ENCODE measurements around the gene TERC.

The TERC gene

GRCh38 chr3:169790219-169790618 is 25.4 kb upstream of the TERC start:
- Histone ChIP-seq H3K27me3 (ENCODE audit: insufficient read depth, low read length) (no peaks in the 10 kb centered on the region), H3K4me3 (ENCODE audit: low read length) (no peak overlapping the region), H3K4me1 (ENCODE audit: insufficient read depth, low read length) (no peaks in the 10 kb centered on the region; the same call in 1 of the 2 replicates), H3K27ac (ENCODE audit: low read depth, low read length) (no peak overlapping the region), H3K9me3 (ENCODE audit: insufficient read depth, low read depth, low read length) (no peaks in the 10 kb centered on the region), H3K36me3 (ENCODE audit: insufficient read depth, low read length) (peaks cover 59% of the 10 kb centered on the region), H3K9ac (ENCODE audit: low read depth, low read length) (no peak overlapping the region)

- Histone ChIP-seq H3K4me1 (ENCODE audit: insufficient read depth, low read length) (no peaks in the 10 kb centered on the region; the same call in 1 of the 2 replicates), H3K36me3 (ENCODE audit: insufficient read depth, low read length) (peaks cover 83% of the 10 kb centered on the region), H3K27me3 (ENCODE audit: insufficient read depth, low read length) (no peaks in the 10 kb centered on the region), H3K9me3 (ENCODE audit: insufficient read depth, low read depth, low read length) (no peaks in the 10 kb centered on the region), H3K27ac (ENCODE audit: low read depth, low read length) (no peak overlapping the region), H3K4me3 (ENCODE audit: low read length) (no peak overlapping the region), H3K9ac (ENCODE audit: low read depth, low read length) (no peak overlapping the region)
- no CpG with 5 or more reads among the region's 1 CpG for WGBS
Measured at GRCh38 chr3:169787791-169788190, 22.9 kb upstream of the TERC start.

DNA sequence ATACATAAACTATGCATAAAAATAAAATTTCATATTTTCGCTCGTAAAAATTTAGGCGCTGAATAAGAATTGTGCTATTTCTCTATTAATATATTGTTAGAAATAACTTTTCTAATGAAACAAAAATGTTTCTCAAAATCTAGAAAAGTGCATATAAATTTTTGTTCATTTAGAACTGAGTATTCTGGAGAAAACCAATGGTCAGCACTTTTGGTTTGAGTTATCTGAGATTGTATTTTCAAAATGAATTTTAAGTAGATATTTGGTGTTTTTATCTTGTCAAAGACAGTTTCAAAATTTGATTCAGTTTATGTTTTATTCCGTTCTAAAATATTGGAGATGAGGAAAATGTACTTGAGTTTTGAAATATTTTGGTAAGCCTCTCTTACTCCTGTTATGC is 22.3 kb upstream of the TERC start:
- no peak overlapping the region for H3K9ac ChIP-seq (ENCODE audit: low read depth, low read length)
- 95% methylated on average over 1 of the region's 4 CpGs for WGBS
- no peak overlapping the region for H3K27ac ChIP-seq (ENCODE audit: low read depth, low read length)
- no peaks in the 10 kb centered on the region; the same call in 1 of the 2 replicates for H3K4me1 ChIP-seq (ENCODE audit: insufficient read depth, low read length)
- H3K27me3 ChIP-seq (ENCODE audit: insufficient read depth, low read length): no peaks in the 10 kb centered on the region
- no peaks in the 10 kb centered on the region for H3K9me3 ChIP-seq (ENCODE audit: insufficient read depth, low read depth, low read length)
- H3K4me3 ChIP-seq (ENCODE audit: low read length): no peak overlapping the region
- H3K36me3 ChIP-seq (ENCODE audit: insufficient read depth, low read length): peaks cover 85% of the 10 kb centered on the region

DNA sequence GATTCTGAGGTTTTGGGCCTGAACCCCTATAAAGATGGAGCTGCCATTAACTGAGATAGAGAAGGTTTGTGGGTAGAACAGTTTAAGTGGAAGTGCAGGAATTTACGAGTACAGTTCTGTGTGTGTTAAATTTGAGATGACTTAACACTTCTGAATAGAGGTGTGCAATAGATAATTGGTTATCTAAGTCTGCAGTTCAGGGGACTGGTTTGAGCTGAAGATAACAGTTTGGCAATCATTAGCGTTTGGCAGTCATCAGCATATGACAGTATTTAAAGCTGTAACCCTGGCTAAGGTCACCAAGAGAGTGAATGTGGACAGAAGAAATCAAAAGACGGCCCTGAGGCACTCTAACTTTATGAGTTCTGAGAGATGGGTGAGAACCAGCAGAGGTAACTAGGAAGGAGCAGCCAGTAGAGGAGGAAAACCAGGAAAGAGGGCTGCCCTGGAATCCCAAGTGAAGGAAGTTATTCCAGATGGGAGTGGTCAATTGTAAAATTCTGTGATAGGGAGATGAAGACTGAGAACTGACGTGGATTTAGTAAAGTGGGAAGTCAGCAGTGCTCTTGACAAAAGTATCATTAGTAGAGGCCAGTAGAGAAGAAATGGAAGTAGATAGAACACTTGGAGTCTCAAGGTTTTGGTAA is 16.5 kb upstream of the TERC start:
- Histone ChIP-seq H3K27ac (ENCODE audit: low read depth, low read length) (no peak overlapping the region), H3K9ac (ENCODE audit: low read depth, low read length) (no peak overlapping the region), H3K36me3 (ENCODE audit: insufficient read depth, low read length) (peaks cover 97% of the 10 kb centered on the region), H3K4me1 (ENCODE audit: insufficient read depth, low read length) (peaks cover under 1% of the 10 kb centered on the region; the same call in 1 of the 2 replicates), H3K9me3 (ENCODE audit: insufficient read depth, low read depth, low read length) (no peaks in the 10 kb centered on the region), H3K27me3 (ENCODE audit: insufficient read depth, low read length) (no peaks in the 10 kb centered on the region), H3K4me3 (ENCODE audit: low read length) (no peak overlapping the region)
- 91% methylated on average over 4 of the region's 4 CpGs for WGBS

DNA sequence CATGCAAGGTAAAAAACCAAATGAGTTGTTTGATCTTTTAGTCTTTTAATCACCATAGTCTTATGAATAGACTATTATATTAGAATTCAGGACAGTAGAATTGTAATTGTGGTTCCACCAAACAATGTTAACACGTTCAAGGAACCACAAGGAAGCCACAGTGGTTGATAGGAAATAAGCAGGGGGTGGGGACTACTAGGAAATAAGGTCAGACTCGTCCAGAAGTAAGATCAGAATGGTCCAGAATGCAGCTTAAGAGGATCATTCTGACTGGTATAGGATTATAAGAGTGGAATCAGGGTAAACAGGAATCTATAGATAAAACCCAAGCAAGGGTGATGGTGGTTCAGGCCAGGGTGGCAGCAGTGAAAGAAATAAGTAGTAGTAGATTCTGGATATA is 15.9 kb upstream of the TERC start:
- peaks cover 7% of the 10 kb centered on the region; the same call in 1 of the 2 replicates for H3K4me1 ChIP-seq (ENCODE audit: insufficient read depth, low read length)
- H3K36me3 ChIP-seq (ENCODE audit: insufficient read depth, low read length): peaks cover 97% of the 10 kb centered on the region

DNA sequence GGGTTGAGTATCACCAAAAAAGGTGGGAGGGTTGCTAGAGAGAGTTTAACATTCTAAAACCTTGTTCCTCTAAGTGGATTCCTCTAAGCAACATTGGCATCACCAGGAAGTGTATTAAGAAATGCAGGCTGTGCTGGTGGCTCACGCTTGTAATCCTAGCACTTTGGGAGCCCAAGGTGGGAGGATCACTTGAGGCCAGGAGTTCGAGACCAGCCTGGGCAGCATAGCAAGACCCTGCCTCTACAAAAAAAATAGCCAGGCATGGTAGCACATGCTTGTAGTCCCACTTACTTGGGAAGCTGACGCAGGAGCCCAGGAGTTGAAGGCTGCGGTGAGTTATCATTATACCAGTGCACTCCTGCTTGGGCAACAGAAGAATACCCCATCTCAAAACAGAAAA is 13.0 kb upstream of the TERC start:
- 71% methylated on average over 4 of the region's 4 CpGs for WGBS
- H3K27me3 ChIP-seq (ENCODE audit: insufficient read depth, low read length): no peaks in the 10 kb centered on the region
- H3K4me1 ChIP-seq (ENCODE audit: insufficient read depth, low read length): peaks cover 21% of the 10 kb centered on the region
- H3K4me3 ChIP-seq (ENCODE audit: low read length): no peak overlapping the region
- H3K27ac ChIP-seq (ENCODE audit: low read depth, low read length): no peak overlapping the region
- H3K9ac ChIP-seq (ENCODE audit: low read depth, low read length): no peak overlapping the region
- no peaks in the 10 kb centered on the region for H3K9me3 ChIP-seq (ENCODE audit: insufficient read depth, low read depth, low read length)
- peaks cover 85% of the 10 kb centered on the region for H3K36me3 ChIP-seq (ENCODE audit: insufficient read depth, low read length)

More for the DNA sequence above, 15.9 kb upstream of the TERC start:
- no peaks in the 10 kb centered on the region for H3K27me3 ChIP-seq (ENCODE audit: insufficient read depth, low read length)
- H3K4me3 ChIP-seq (ENCODE audit: low read length): no peak overlapping the region
- no peaks in the 10 kb centered on the region for H3K9me3 ChIP-seq (ENCODE audit: insufficient read depth, low read depth, low read length)
- 90% methylated on average over 2 of the region's 2 CpGs for WGBS
- no peak overlapping the region for H3K27ac ChIP-seq (ENCODE audit: low read depth, low read length)
- H3K9ac ChIP-seq (ENCODE audit: low read depth, low read length): no peak overlapping the region

DNA sequence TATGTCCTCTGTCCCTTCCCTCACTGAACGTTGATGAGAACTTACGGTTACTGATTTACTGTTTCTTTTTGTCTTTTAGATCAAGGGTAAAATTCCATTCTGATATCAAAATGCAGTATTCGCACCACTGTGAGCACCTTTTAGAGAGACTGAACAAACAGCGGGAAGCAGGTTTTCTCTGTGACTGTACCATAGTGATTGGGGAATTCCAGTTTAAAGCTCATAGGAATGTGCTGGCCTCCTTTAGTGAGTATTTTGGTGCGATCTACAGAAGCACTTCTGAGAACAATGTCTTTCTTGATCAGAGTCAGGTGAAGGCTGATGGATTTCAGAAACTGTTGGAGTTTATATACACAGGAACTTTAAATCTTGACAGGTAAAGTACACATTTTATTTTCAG is 9.3 kb upstream of the TERC start:
- whole genome bisulfite sequencing: 64% methylated on average over 5 of the region's 5 CpGs
- H3K9ac ChIP-seq (ENCODE audit: low read depth, low read length): peak overlapping the region; percentile 94; the same call in 1 of the 2 replicates
- no peaks in the 10 kb centered on the region for H3K27me3 ChIP-seq (ENCODE audit: insufficient read depth, low read length)
- H3K4me3 ChIP-seq (ENCODE audit: low read length): peak overlapping the region; percentile 80
- peaks cover 21% of the 10 kb centered on the region for H3K4me1 ChIP-seq (ENCODE audit: insufficient read depth, low read length)
- H3K36me3 ChIP-seq (ENCODE audit: insufficient read depth, low read length): peaks cover 50% of the 10 kb centered on the region
- no peak overlapping the region for H3K27ac ChIP-seq (ENCODE audit: low read depth, low read length)
- H3K9me3 ChIP-seq (ENCODE audit: insufficient read depth, low read depth, low read length): no peaks in the 10 kb centered on the region

GRCh38 chr3:169772897-169773816 is 8.3 kb upstream of the TERC start, which contains the start of gene MYNN:
Gene MYNN, plus strand, starts transcription at chr3:169773396. Its CDS starts 900 bp downstream, at chr3:169774296.
- H3K9ac ChIP-seq (ENCODE audit: low read depth, low read length): peak within 1 kb of the TSS; percentile 94
- WGBS: under 1% methylated on average over 61 of the region's 61 CpGs
- peak within 1 kb of the TSS; percentile 80 for H3K4me3 ChIP-seq (ENCODE audit: low read length)
- H3K4me1 ChIP-seq (ENCODE audit: insufficient read depth, low read length): peaks cover 21% of the 10 kb centered on the region
- peaks cover 40% of the 10 kb centered on the region for H3K36me3 ChIP-seq (ENCODE audit: insufficient read depth, low read length)
- no peaks in the 10 kb centered on the region for H3K9me3 ChIP-seq (ENCODE audit: insufficient read depth, low read depth, low read length)
- H3K27me3 ChIP-seq (ENCODE audit: insufficient read depth, low read length): no peaks in the 10 kb centered on the region
- H3K27ac ChIP-seq (ENCODE audit: low read depth, low read length): peak within 1 kb of the TSS; percentile 98

GRCh38 chr3:169772305-169772896 is 7.5 kb upstream of the TERC start:
- under 1% methylated on average over 15 of the region's 15 CpGs for WGBS

DNA sequence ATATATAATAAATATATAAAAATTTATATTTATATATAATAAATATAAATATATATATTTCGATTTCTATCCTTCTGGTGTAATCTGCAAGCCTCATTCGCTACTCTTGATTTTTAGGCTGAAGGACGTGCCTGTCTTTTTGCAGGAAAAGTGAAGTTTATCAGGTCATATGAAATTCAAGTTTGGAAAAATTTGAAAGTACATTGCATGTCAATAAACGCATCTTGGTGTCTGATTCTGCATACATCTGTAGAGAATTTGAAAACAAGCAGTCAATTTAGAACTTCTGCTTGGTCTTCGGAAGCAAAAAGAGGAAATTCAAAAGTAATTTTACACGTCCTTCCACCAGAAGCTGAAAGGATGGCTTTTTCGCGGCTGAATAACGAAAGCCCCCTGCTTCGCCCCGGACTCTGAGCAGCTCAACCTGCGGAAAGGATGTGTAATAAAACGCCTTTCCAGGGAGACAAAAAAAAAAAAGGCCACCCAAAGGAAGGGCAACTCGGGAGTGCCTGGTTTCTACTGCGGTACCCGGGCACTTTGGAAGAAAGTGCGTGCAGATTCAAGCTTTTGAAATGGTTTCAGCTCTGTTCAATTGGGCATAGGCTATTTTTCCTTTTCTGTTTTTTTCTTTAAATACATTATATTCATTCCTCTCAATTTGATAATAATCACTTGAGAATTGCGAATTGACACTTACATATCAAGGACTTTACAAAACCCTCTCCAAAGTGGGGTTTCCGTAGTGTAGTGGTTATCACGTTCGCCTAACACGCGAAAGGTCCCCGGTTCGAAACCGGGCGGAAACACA is 6.8 kb upstream of the TERC start:
- H3K9ac ChIP-seq (ENCODE audit: low read depth, low read length): peak overlapping the region; percentile 94
- peak overlapping the region; percentile 50; the same call in 1 of the 2 replicates for H3K27ac ChIP-seq (ENCODE audit: low read depth, low read length)
- peaks cover 25% of the 10 kb centered on the region for H3K36me3 ChIP-seq (ENCODE audit: insufficient read depth, low read length)
- no peaks in the 10 kb centered on the region for H3K9me3 ChIP-seq (ENCODE audit: insufficient read depth, low read depth, low read length)
- WGBS: under 1% methylated on average over 25 of the region's 27 CpGs
- H3K27me3 ChIP-seq (ENCODE audit: insufficient read depth, low read length): no peaks in the 10 kb centered on the region
- H3K4me3 ChIP-seq (ENCODE audit: low read length): peak overlapping the region; percentile 80
- peaks cover 21% of the 10 kb centered on the region for H3K4me1 ChIP-seq (ENCODE audit: insufficient read depth, low read length)

More at GRCh38 chr3:169772305-169772896, 7.5 kb upstream of the TERC start:
- peak overlapping the region; percentile 94 for H3K9ac ChIP-seq (ENCODE audit: low read depth, low read length)
- H3K27me3 ChIP-seq (ENCODE audit: insufficient read depth, low read length): no peaks in the 10 kb centered on the region
- H3K27ac ChIP-seq (ENCODE audit: low read depth, low read length): peak overlapping the region; percentile 98
- peak overlapping the region; percentile 80 for H3K4me3 ChIP-seq (ENCODE audit: low read length)
- no peaks in the 10 kb centered on the region for H3K9me3 ChIP-seq (ENCODE audit: insufficient read depth, low read depth, low read length)
- H3K36me3 ChIP-seq (ENCODE audit: insufficient read depth, low read length): peaks cover 32% of the 10 kb centered on the region
- peaks cover 21% of the 10 kb centered on the region for H3K4me1 ChIP-seq (ENCODE audit: insufficient read depth, low read length)
